GM19099 (cell line): ENCODE data around the gene ZNF175.

ENCODE experiments used
- POLR2A ChIP-seq: IDR thresholded peaks from 3 replicates; pipeline ENCODE4 v1.6.1; 2011; ENCODE audit warnings: low read depth; ENCODE audit not compliant: insufficient read length; ENCODE audit errors: extremely low read depth

ZNF175 gene

DNA sequence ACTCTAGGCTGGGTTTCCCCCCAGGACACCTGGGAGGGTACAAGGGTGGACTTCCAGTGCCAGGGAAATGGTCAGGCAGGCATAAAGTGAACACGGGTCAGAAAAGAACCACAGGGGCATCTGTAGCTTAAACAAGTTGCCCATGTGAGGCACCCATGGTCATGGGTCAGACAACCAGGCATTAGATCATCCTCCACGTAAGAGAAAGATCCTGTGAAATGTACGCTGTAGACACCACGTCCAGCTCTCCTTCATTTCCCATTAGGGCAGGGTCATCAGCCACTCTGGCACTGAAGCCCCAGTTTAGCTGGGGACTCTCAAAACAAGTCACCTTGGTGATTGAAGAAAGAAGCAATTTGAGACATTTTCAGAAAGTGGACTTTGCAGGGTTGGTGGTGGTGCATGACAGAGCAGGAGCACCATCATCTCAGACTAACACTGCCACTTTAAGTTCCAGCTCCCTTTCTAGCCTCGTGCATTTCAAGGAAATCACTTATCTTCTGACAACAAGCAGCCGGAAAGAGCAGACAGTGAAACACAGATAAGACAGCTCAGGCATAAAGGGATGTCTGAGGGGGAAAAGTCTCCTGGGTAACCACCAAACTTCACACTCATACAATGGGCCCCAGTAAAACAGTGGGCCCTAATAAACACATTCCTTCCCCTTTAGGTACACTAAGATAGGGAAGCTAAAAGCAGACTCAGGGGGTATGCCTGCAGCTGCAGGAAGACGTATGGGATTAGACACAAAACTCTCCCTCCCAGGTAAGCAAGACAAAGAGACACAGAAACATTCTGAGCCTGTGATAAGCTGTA lies 23.5 kb upstream of the ZNF175 start:
- no peak for TF ChIP-seq POLR2A

- no peak for TF ChIP-seq POLR2A
Observed at GRCh38 chr19:51548213-51548651, 22.9 kb upstream of the ZNF175 start.

GRCh38 chr19:51548891-51549305 lies 22.2 kb upstream of the ZNF175 start:
- TF ChIP-seq POLR2A: no peak

DNA sequence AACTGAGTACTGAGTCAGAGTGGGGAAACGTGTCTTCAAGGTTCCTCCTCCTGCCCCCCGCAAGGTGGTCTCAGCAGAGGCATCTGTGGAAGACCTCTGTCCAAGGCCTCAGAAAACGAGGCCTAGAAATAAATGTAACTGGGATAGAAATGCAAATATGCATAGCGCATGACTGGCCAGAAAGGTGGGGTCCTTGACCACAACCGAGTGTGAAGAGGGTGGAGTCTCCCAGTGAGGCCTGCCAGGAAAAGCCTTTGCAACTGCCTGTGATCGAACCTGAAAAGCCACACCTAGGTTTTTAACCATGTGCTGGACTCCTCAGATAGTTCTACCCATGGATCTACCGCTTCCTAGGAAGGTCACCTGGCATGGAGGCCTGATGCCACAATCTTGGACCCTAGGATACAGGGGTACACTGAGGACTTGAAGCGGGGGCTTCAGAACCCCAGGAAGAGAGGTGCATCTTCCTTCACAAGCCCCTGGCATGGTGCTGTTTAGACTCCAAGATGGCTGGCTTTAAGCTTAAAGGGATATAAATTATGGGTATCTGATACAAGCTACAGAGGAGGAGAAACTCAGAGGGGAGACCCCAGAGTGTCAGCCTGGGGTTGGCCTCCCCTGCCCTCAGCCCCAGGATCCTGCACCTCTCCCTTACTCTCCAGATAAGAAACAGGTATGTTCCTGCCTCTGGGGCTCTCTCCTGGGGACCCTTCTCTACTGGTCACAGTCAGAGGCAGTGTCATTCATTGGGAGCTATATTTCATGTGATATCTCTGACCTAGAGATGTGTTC lies 21.4 kb upstream of the ZNF175 start:
- no peak for TF ChIP-seq POLR2A

- TF ChIP-seq POLR2A: no peak
Observed at GRCh38 chr19:51550848-51551672, 20.0 kb upstream of the ZNF175 start.

DNA sequence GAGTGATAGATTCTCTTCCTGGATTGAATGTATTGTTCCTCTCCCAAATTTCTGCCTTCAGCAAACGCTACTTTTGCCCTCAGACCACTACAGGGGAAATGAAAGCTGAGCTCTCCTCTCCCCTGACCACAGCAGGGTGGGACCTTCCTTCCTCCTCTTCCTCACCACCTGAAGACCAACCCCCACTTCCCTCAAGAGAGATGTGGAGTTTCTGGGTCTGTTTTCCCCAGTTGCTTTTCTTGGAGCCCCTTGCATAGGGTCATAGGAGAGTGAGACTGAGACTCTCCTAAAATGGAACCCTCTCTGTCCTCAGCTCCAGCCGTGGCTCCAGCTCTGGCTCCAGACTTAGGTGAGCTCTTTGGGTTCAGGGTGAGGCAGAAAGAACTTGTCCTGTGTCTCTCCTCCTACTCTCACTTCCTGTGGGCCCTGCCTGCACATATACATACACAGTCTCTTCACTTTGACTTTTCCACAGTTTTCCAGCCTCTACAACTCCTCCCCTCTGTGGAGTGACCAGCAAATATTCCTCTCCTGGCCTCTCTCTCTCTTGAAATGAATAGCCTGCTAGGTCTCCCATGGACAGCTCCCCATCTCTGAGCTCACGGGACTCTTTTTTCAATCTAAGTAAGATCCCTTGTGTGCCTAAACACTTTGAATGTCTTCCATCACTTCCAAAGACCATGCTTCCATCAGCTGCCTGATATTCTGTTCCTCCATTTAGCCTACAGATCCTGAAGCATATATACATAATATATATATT lies 19.2 kb upstream of the ZNF175 start:
- no peak for TF ChIP-seq POLR2A

DNA sequence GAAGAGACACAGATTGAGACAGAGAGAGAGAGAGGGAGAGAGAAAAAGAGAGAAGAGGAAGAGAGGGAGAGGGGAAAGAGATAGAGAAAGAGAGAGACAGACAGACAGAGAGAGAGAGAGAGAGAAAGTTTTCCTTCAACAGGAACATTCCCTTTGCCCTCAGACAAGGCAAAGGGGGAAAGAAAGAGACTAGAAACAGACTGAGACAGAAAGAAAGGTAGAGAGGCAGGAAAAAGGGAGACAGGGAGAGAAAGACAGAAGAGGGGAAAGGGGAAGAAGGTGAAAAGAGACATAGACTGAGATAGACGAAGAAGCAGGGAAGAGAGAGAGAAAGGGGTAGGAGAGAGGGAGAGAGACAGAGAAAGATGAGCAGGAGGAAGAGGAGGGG lies 18.5 kb upstream of the ZNF175 start:
- TF ChIP-seq POLR2A: no peak

GRCh38 chr19:51552996-51553725 lies 17.9 kb upstream of the ZNF175 start:
- TF ChIP-seq POLR2A: no peak

DNA sequence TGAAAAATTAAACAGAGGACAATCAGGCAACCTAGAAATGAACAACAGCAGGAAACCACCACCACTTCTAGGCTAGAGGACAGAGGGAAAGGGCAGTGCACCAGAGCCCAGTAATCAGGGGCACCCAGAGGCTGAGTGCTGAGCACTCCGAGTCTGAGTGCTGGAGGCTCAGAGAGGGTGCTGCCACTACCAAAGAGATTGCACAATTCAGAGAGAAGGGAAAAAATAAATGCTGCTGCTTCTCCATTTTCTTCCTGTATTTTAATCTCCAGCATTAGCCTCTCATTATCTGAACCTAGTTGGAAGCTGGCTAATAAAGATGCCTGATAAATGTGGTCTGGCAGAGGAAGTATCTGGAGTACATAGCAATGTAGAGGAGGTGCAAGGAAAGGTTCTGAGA lies 11.8 kb upstream of the ZNF175 start:
- TF ChIP-seq POLR2A: no peak

DNA sequence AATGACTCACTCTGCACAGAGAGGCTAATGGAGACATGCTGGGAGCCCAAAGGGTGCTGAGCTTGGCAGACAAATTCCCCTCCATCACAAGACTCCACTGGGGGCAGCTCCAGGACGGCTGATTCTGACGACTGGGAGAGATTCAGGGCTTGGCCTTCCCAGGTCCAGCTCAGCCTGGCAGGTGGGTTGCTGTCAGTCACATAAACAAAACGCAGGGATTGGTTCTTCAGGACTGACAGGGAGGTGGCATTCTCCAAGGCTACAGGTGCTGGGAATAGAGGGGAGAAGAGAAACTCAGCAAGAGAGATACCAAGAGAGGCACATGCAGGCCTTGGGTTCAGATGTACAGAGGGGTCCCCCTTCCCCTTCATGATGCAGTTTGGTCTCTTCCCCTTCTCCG lies 10.7 kb upstream of the ZNF175 start:
- no peak for TF ChIP-seq POLR2A

DNA sequence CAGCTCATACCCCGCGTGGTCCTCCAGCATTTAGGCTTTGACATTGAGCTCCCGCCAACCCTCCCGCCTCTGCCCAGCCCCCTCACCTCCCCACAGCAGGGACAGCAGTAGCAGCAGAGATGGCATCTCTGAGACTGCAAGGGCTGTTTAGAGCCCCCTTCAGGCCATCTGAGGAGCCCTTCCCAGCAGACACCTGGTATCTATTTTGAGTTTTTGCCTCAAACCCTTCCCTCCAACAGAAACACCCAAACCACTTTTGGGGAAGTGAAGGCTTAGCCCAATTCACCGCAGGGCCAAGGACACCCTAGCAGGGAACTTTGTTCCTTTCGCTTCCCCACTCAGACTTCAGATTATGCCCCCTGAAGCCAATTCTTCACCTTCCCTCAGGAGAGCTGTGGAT lies 6.3 kb upstream of the ZNF175 start:
- no peak for TF ChIP-seq POLR2A

DNA sequence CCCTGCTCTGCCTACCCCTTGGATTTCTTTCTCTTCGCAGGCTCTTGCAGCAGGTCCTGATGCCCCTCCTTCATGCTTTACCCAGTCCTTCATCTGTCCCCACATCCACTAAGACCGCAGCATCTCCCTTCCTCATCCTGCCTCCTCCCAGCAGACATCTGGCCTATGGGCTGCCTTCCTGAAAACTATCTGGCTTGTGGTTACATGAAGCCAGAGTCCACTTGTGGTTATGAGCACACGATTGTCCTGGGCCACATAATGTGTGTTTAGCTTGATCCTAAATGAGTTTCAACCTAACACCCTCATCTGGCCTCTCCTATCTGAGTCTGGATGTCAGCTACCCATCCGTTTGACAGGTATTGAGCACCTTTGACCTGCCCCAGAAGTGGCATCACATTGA lies 5.5 kb upstream of the ZNF175 start:
- no peak for TF ChIP-seq POLR2A

GRCh38 chr19:51566489-51567100 lies 4.5 kb upstream of the ZNF175 start:
- TF ChIP-seq POLR2A: no peak

DNA sequence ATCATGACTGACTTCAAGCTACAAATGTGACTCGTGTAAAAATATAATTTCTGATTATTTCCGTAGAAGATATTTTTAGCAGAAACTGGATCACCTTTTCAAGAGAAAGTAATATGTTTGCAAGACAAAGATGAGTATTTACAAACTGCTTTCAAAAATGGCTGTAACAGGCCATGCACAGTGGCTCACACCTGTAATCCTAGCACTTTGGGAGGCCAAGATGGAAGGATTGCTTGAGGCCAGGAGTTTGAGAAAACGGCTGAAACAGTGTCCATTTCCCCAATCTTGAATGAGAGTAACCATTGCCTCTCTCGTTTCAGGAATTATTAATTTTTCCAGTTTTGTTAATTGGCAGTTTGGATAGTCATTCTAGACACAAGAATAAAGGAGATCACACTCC lies 3.5 kb upstream of the ZNF175 start:
- TF ChIP-seq POLR2A: no peak

DNA sequence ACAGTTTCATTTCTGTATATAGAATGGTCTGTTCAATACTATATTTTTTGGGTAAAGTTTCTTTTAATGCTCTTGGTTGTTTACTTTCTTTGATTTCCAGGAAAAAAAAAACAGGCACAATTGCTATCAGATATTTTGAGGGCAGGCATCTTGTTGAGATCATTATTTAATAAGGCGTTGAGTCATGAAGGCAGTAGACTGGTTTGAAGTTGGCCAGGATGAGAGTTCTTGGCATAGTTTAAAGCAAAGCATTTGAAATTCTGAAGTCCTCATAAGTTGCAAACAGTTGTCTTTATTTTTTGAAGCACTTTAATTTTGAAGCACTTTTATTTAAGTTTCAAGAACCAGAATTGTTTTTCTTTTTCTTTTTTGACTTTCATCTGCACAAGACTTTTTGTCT lies 2.6 kb upstream of the ZNF175 start:
- TF ChIP-seq POLR2A: no peak
